HFF-Myc (cell line): ENCODE data around the gene CCDC80.
"Not testable (repeated sequence)": the region's sequence is repeated elsewhere in the genome, so short reads cannot be mapped to it uniquely, and the experiment has no call there.

Experiments used
- DNase-seq: peaks from one replicate; pipeline ENCODE4 v3.0.0-alpha.2; 2011; ENCODE audit warnings: low read depth; ENCODE audit errors: extremely low read depth
- H3K4me3 ChIP-seq: replicated peaks from 2 replicates; pipeline ENCODE4 v1.5.1; 2011; ENCODE audit warnings: low read depth, mild to moderate bottlenecking, control low read depth, low read length
- CTCF ChIP-seq: IDR thresholded peaks from 2 replicates; pipeline ENCODE4 v1.5.1; 2012; ENCODE audit warnings: mild to moderate bottlenecking, low read depth, low read length, control low read depth; ENCODE audit errors: missing control alignments

The CCDC80 gene

GRCh38 chr3:112579697-112580096 lies 61.2 kb downstream of the CCDC80 start:
- no peak for DNase-seq
- TF ChIP-seq CTCF = no peak
- no peak overlapping the region for H3K4me3 ChIP-seq

GRCh38 chr3:112579232-112579631 lies 61.7 kb downstream of the CCDC80 start:
- H3K4me3 ChIP-seq = no peak overlapping the region
- no peak for TF ChIP-seq CTCF
- DNase-seq = no peak

- no peak for DNase-seq
- TF ChIP-seq CTCF = no peak
- H3K4me3 ChIP-seq = no peak overlapping the region
Measured at GRCh38 chr3:112572701-112573100, 68.2 kb downstream of the CCDC80 start.

GRCh38 chr3:112569265-112569664 lies 71.7 kb downstream of the CCDC80 start:
- no peak for TF ChIP-seq CTCF
- DNase-seq = no peak
- H3K4me3 ChIP-seq = no peak overlapping the region

GRCh38 chr3:112568642-112569041 lies 72.3 kb downstream of the CCDC80 start:
- H3K4me3 ChIP-seq = no peak overlapping the region
- TF ChIP-seq CTCF = no peak
- DNase-seq = no peak

GRCh38 chr3:112564940-112565305 lies 76.0 kb downstream of the CCDC80 start:
- no peak for TF ChIP-seq CTCF
- H3K4me3 ChIP-seq = no peak overlapping the region
- DNase-seq = no peak

- not testable (repeated sequence) for DNase-seq, H3K4me3 ChIP-seq
Measured at GRCh38 chr3:112564247-112564939, 76.5 kb downstream of the CCDC80 start.
